HEK293 (cell line): ENCODE measurements around the gene TRMU.

ENCODE experiments used
- EGR2 ChIP-seq: fragments of 450-650 bp; formaldehyde crosslinking; IDR thresholded peaks from 2 replicates; pipeline ENCODE4 v1.5.1; 2016; ENCODE audit warnings: low read depth, missing biosample characterization, missing genetic modification characterization
- GLIS2 ChIP-seq: fragments of 450-650 bp; formaldehyde crosslinking; IDR thresholded peaks from 2 replicates; pipeline ENCODE4 v1.5.1; 2016; ENCODE audit warnings: missing biosample characterization, missing genetic modification characterization
- HIC1 ChIP-seq: fragments of 450-650 bp; formaldehyde crosslinking; IDR thresholded peaks from 2 replicates; pipeline ENCODE4 v1.5.1; 2016; ENCODE audit warnings: missing biosample characterization, missing genetic modification characterization
- HOXC10 ChIP-seq: sonication (generic); formaldehyde crosslinking; IDR thresholded peaks from 2 replicates; pipeline ENCODE4 v1.8.1; 2023; ENCODE audit warnings: mild to moderate bottlenecking, missing genetic modification reagents
- PBX3 ChIP-seq: sonication (generic); formaldehyde crosslinking; IDR thresholded peaks from 2 replicates; pipeline ENCODE4 v1.8.1; 2022; ENCODE audit warnings: mild to moderate bottlenecking, moderate library complexity, missing genetic modification reagents
- PRDM10 ChIP-seq: fragments of 450-650 bp; formaldehyde crosslinking; IDR thresholded peaks from 2 replicates; pipeline ENCODE4 v1.5.1; 2016; ENCODE audit warnings: missing biosample characterization, missing genetic modification characterization
- REST ChIP-seq: fragments of 450-650 bp; formaldehyde crosslinking; IDR thresholded peaks from 2 replicates; pipeline ENCODE4 v1.5.1; 2016; ENCODE audit warnings: missing biosample characterization, missing genetic modification characterization
- SCRT1 ChIP-seq: fragments of 450-650 bp; formaldehyde crosslinking; IDR thresholded peaks from 2 replicates; pipeline ENCODE4 v1.5.1; 2016; ENCODE audit warnings: missing biosample characterization, missing genetic modification characterization, borderline replicate concordance
- ZBTB10 ChIP-seq: fragments of 450-650 bp; formaldehyde crosslinking; IDR thresholded peaks from 2 replicates; pipeline ENCODE4 v1.5.1; 2016; ENCODE audit warnings: missing biosample characterization, missing genetic modification characterization
- ZBTB17 ChIP-seq: fragments of 450-650 bp; formaldehyde crosslinking; IDR thresholded peaks from 2 replicates; pipeline ENCODE4 v1.5.1; 2016; ENCODE audit warnings: missing biosample characterization, missing genetic modification characterization
- ZBTB6 ChIP-seq: fragments of 450-650 bp; formaldehyde crosslinking; IDR thresholded peaks from 2 replicates; pipeline ENCODE4 v1.5.1; 2017; ENCODE audit warnings: missing biosample characterization, missing genetic modification characterization
- ZBTB7A ChIP-seq: fragments of 450-650 bp; formaldehyde crosslinking; IDR thresholded peaks from 2 replicates; pipeline ENCODE4 v1.5.1; 2016; ENCODE audit warnings: low read depth, missing biosample characterization, missing genetic modification characterization
- ZFP41 ChIP-seq: fragments of 450-650 bp; formaldehyde crosslinking; IDR thresholded peaks from 2 replicates; pipeline ENCODE4 v1.5.1; 2016; ENCODE audit warnings: missing biosample characterization, missing genetic modification characterization, borderline replicate concordance
- ZIC2 ChIP-seq: fragments of 450-650 bp; formaldehyde crosslinking; IDR thresholded peaks from 2 replicates; pipeline ENCODE4 v1.5.1; 2016; ENCODE audit warnings: missing biosample characterization, missing genetic modification characterization
- ZNF133 ChIP-seq: fragments of 450-650 bp; formaldehyde crosslinking; IDR thresholded peaks from 2 replicates; pipeline ENCODE4 v1.5.1; 2016; ENCODE audit warnings: missing biosample characterization, missing genetic modification characterization
- ZNF155 ChIP-seq: fragments of 450-650 bp; formaldehyde crosslinking; IDR thresholded peaks from 2 replicates; pipeline ENCODE4 v1.5.1; 2016; ENCODE audit warnings: missing biosample characterization, missing genetic modification characterization
- ZNF24 ChIP-seq: fragments of 450-650 bp; formaldehyde crosslinking; IDR thresholded peaks from 2 replicates; pipeline ENCODE4 v1.5.1; 2016; ENCODE audit warnings: missing biosample characterization, missing genetic modification characterization
- ZNF366 ChIP-seq: fragments of 450-650 bp; formaldehyde crosslinking; conservative IDR thresholded peaks from 2 replicates; pipeline ENCODE4 v1.5.1; 2016; ENCODE audit warnings: missing biosample characterization, missing genetic modification characterization
- ZNF548 ChIP-seq: fragments of 450-650 bp; formaldehyde crosslinking; IDR thresholded peaks from 2 replicates; pipeline ENCODE4 v1.5.1; 2016; ENCODE audit warnings: missing biosample characterization, missing genetic modification characterization
- ZNF560 ChIP-seq: fragments of 450-650 bp; formaldehyde crosslinking; IDR thresholded peaks from 2 replicates; pipeline ENCODE4 v1.5.1; 2017; ENCODE audit warnings: missing biosample characterization, missing genetic modification characterization, borderline replicate concordance
- ZNF658 ChIP-seq: fragments of 450-650 bp; formaldehyde crosslinking; IDR thresholded peaks from 2 replicates; pipeline ENCODE4; 2016; ENCODE audit warnings: missing biosample characterization, missing genetic modification characterization
- ZNF777 ChIP-seq: fragments of 450-650 bp; formaldehyde crosslinking; IDR thresholded peaks from 2 replicates; pipeline ENCODE4 v1.5.1; 2017; ENCODE audit warnings: missing biosample characterization, missing genetic modification characterization, borderline replicate concordance
- ZSCAN18 ChIP-seq: fragments of 450-650 bp; formaldehyde crosslinking; IDR thresholded peaks from 2 replicates; pipeline ENCODE4 v1.5.1; 2016; ENCODE audit warnings: missing biosample characterization, missing genetic modification characterization

TRMU gene

GRCh38 chr22:46352691-46353386 is 17.3 kb downstream of the TRMU start (continued):
- TF ChIP-seq ZIC2 (peak; percentile 95), ZBTB6 (tag by site-specific recombination) (no peak), EGR2 (tag by site-specific recombination) (no peak), REST (tag by site-specific recombination) (no peak), ZNF777 (tag by site-specific recombination) (no peak), ZNF133 (tag by site-specific recombination) (no peak), ZBTB7A (tag by site-specific recombination) (no peak), ZNF366 (tag by site-specific recombination) (no peak), ZNF24 (tag by site-specific recombination) (no peak), HOXC10 (CRISPR knock-in tag) (no peak), SCRT1 (no peak), ZSCAN18 (tag by site-specific recombination) (no peak), PRDM10 (tag by site-specific recombination) (peak; percentile 57), HIC1 (tag by site-specific recombination) (peak; percentile 21; the same call in 1 of the 2 replicates), ZBTB17 (tag by site-specific recombination) (peak; percentile 51; the same call in 1 of the 2 replicates), ZNF548 (tag by site-specific recombination) (no peak), ZBTB10 (tag by site-specific recombination) (no peak), ZNF155 (tag by site-specific recombination) (no peak), ZFP41 (no peak), GLIS2 (tag by site-specific recombination) (peak; percentile 68), ZNF560 (tag by site-specific recombination) (no peak), PBX3 (CRISPR knock-in tag) (no peak), ZNF658 (tag by site-specific recombination) (no peak)
